Activated CD4-positive, alpha-beta T cell treated with anti-CD3 and anti-CD28 coated beads, Interleukin-2, amount 10 ng/mL, durations not matched to agents 24 days and 14 days (primary cell): Measurements from ENCODE around the gene PAPSS1. TPM values are rescaled to one million over a fixed set of nuclear protein-coding genes. Genes with fewer than 3 reads are reported as not detected.
"Not testable (repeated sequence)": the region's sequence is repeated elsewhere in the genome, so short reads cannot be mapped to it uniquely, and the experiment has no call there.

ENCODE experiments used
- DNase-seq: peaks from one replicate; pipeline ENCODE4 v3.0.0; 2022
- H3K27ac Mint-ChIP-seq: one replicate; pipeline ENCODE4 v1.8.0; 2022; ENCODE audit warnings: mild to moderate bottlenecking, mixed read lengths
- H3K27me3 Mint-ChIP-seq: one replicate; pipeline ENCODE4 v1.8.0; 2022; ENCODE audit warnings: mixed read lengths
- H3K36me3 Mint-ChIP-seq: one replicate; pipeline ENCODE4 v1.8.0; 2022; ENCODE audit warnings: low read depth, mild to moderate bottlenecking, mixed read lengths
- H3K4me1 Mint-ChIP-seq: one replicate; pipeline ENCODE4 v1.8.0; 2021; ENCODE audit warnings: mixed read lengths
- H3K4me3 Mint-ChIP-seq: one replicate; pipeline ENCODE4 v1.8.0; 2022; ENCODE audit warnings: mild to moderate bottlenecking, moderate library complexity, mixed read lengths
- H3K9me3 Mint-ChIP-seq: one replicate; pipeline ENCODE4 v1.8.0; 2021; ENCODE audit warnings: mixed read lengths
- intact Hi-C: fragments of 100-400 bp; cut with micrococcal nuclease; formaldehyde crosslinking; loops from one replicate; pipeline ENCODE4 v1.15.1; 2023
- total RNA-seq: library from RNA; stranded (reverse); gene quantifications from 2 replicates; pipeline ENCODE4 v1.2.3, GENCODE V29; 2022

The PAPSS1 gene
- total RNA-seq, 1 donor from 2014 or later = 31.2 TPM

DNA sequence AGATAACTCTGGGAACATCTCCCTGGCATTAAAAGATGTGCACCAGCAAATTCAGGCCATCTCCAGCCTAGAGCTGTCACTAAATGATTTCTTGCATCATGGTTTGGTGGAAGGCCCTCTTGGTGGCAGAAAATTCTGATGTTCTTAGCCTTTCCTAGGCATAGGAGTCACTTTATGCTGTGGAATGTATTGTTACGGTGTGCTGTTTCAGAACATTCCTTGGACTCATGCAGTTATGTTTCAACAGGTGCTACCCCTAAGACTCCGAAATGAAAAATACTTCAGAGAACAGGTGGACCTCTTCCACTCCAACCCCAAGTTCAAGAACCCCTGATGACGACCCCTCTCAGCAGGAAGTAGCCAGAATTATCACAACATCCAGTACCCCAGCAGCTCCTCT, 20.3 kb upstream of the PAPSS1 start:
- H3K4me3 Mint-ChIP-seq = no peak overlapping the region
- no peaks in the 10 kb centered on the region for H3K27me3 Mint-ChIP-seq
- no peaks in the 10 kb centered on the region for H3K9me3 Mint-ChIP-seq
- intact Hi-C loops = no loop called here
- no peaks in the 10 kb centered on the region for H3K4me1 Mint-ChIP-seq
- no peak overlapping the region for H3K27ac Mint-ChIP-seq
- DNase-seq = peak; percentile 55
- no peaks in the 10 kb centered on the region for H3K36me3 Mint-ChIP-seq

DNA sequence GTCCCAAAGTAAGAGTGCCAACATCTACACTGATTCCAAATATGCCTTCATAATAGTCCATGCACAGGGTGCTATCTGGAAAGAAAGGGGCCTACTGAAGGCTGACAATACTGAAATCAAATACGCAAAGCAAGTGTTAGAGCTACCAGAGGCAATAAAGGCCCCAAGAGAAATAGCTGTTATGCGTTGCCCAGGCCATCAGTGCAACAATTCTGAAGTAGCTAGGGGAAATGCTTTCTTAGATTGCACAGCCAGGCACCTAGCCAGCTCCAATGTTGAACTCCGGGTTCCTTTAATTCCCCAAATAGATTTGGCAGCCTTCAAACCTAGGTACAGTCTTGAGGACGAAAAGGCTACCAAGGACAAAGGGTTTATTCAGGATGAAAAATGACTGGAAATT, 17.4 kb upstream of the PAPSS1 start:
- intact Hi-C loops = loop anchor here (5.0 kb wide), 1 partner anchor 185 kb away; no protein-coding TSS in a partner anchor
- Mint-ChIP-seq H3K27me3 (no peaks in the 10 kb centered on the region), H3K36me3 (no peaks in the 10 kb centered on the region), H3K9me3 (no peaks in the 10 kb centered on the region), H3K4me3 (no peak overlapping the region), H3K27ac (no peak overlapping the region), H3K4me1 (no peaks in the 10 kb centered on the region)
- peak; percentile 42 for DNase-seq

DNA sequence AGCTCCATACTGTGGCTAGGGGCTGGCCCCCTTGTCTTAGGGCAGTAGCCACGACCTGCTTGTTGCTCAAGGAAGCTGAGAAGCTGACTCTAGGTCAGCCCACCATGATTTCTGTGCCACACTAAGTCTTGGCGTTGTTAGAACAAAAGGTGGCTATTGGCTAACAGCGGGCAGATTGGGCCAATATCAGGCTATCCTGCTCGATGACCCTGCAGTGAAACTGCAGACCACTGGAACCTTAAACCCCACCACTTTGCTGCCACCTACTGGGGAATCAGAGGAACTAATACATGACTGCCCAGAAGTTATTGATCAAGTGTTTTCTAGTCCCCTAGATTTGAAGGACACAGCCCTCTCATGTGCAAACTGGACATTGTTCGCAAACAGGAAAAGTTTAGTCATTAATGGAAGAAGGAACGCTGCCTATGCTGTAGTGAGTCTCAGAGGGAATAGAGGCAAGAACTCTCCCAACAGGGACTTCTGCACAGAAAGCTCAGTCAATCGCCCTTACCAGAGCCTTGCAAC, 17.0 kb upstream of the PAPSS1 start:
- no peak overlapping the region for H3K27ac Mint-ChIP-seq
- H3K4me3 Mint-ChIP-seq = no peak overlapping the region
- no peaks in the 10 kb centered on the region for H3K36me3 Mint-ChIP-seq
- DNase-seq = peak; percentile 78
- no peaks in the 10 kb centered on the region for H3K4me1 Mint-ChIP-seq
- no peaks in the 10 kb centered on the region for H3K9me3 Mint-ChIP-seq
- intact Hi-C loops = loop anchor here (5.0 kb wide), 1 partner anchor 185 kb away; no protein-coding TSS in a partner anchor
- no peaks in the 10 kb centered on the region for H3K27me3 Mint-ChIP-seq

DNA sequence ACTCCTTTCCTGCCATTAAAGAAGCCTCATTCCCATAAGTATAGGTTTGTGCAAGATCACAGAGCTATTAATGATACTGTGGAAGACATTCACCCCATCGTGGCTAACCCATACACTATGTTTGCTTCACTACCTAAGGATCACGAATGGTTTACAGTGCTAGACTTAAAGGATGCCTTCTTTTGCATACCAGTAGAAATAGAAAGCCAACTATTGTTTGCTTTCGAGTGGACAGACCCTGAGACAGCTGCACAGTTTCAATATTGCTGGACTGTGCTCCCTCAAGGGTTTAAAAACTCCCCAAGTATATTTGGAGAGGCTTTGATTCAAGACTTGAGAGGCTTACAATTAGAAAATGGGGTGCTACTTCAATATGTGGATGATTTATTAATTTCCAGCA, 16.0 kb upstream of the PAPSS1 start:
- Mint-ChIP-seq H3K36me3 (no peaks in the 10 kb centered on the region), H3K9me3 (no peaks in the 10 kb centered on the region), H3K27ac (no peak overlapping the region), H3K4me1 (no peaks in the 10 kb centered on the region), H3K27me3 (peaks cover 2% of the 10 kb centered on the region), H3K4me3 (no peak overlapping the region)
- intact Hi-C loops = loop anchor here (5.0 kb wide), 1 partner anchor 184 kb away; no protein-coding TSS in a partner anchor
- DNase-seq = peak; percentile 21

DNA sequence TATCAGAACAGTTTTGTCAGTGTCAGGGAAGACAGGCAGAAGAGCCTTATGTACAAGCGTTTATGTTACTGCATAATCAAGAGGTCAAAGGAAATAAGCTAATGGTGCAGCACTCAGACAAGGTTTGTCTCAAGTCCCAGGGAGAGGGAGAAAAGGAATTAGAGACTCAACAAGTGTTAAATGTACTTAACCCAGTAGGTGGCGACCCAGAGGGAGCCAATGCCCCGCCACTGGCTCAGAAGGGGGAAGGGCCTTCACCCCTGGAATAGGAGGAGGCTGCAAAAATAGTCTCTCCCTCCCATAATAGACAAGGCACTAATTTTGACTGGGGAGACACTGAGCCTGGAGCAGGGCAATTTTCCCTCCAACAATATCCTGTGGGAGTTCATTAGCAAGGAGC, 14.1 kb upstream of the PAPSS1 start:
- intact Hi-C loops = no loop called here
- DNase-seq = peak; percentile 57
- Mint-ChIP-seq H3K4me1 (no peaks in the 10 kb centered on the region), H3K4me3 (no peak overlapping the region), H3K36me3 (no peaks in the 10 kb centered on the region), H3K9me3 (no peaks in the 10 kb centered on the region), H3K27ac (no peak overlapping the region), H3K27me3 (peaks cover 2% of the 10 kb centered on the region)

- Mint-ChIP-seq H3K36me3 (no peaks in the 10 kb centered on the region), H3K4me1 (no peaks in the 10 kb centered on the region), H3K27me3 (peaks cover 2% of the 10 kb centered on the region), H3K4me3 (no peak overlapping the region), H3K9me3 (no peaks in the 10 kb centered on the region), H3K27ac (no peak overlapping the region)
- intact Hi-C loops = no loop called here
- peak; percentile 26 for DNase-seq
These were observed 13.4 kb upstream of the PAPSS1 start for GRCh38 chr4:107733431-107733925.

GRCh38 chr4:107729050-107729449, 9.0 kb upstream of the PAPSS1 start:
- H3K4me1 Mint-ChIP-seq, H3K36me3 Mint-ChIP-seq, H3K27ac Mint-ChIP-seq, H3K27me3 Mint-ChIP-seq, intact Hi-C loops, H3K9me3 Mint-ChIP-seq, H3K4me3 Mint-ChIP-seq: not testable (repeated sequence)
- peak; percentile 33 for DNase-seq

GRCh38 chr4:107726131-107726925, 6.3 kb upstream of the PAPSS1 start:
- H3K4me1 Mint-ChIP-seq, H3K9me3 Mint-ChIP-seq, DNase-seq, H3K27me3 Mint-ChIP-seq, intact Hi-C loops, H3K4me3 Mint-ChIP-seq, H3K27ac Mint-ChIP-seq, H3K36me3 Mint-ChIP-seq: not testable (repeated sequence)

DNA sequence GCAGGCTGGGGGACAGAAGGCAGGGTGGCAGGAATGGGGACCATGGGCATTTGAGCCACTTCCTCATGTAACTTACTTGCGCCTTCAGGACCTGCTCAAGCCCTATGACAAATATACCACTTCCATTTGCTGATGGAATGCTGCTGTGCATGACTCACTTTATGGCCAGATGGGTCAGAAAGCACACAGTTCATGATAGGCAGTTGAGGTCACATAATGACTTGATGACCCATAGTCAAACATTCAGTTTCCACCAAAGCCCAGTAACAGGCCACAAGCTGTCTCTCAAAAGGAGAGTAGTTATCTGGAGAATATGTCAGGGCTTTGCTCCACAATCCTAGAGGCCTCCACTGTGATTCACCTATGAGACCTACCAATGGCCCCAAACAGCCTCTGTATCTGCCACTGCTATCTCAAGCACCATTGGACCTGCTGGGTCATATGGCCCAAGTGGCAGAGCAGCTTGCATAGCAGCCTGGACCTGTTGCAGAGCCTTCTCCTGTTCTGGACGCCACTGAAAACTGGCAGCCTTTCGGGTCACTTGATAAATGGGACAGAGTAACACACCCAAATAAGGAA, 5.3 kb upstream of the PAPSS1 start:
- no peaks in the 10 kb centered on the region for H3K36me3 Mint-ChIP-seq
- no peak overlapping the region for H3K27ac Mint-ChIP-seq
- H3K4me1 Mint-ChIP-seq = peaks cover 10% of the 10 kb centered on the region
- H3K9me3 Mint-ChIP-seq = peaks cover 5% of the 10 kb centered on the region
- intact Hi-C loops = no loop called here
- DNase-seq = no peak
- H3K27me3 Mint-ChIP-seq = no peaks in the 10 kb centered on the region
- no peak overlapping the region for H3K4me3 Mint-ChIP-seq

- H3K36me3 Mint-ChIP-seq, H3K4me3 Mint-ChIP-seq, H3K27ac Mint-ChIP-seq, H3K9me3 Mint-ChIP-seq, DNase-seq, H3K27me3 Mint-ChIP-seq: not testable (repeated sequence)
- intact Hi-C loops = loop anchor here (5.0 kb wide), 1 partner anchor 1406 kb away; the partner anchor contains the start of genes AIMP1 and TBCK
- H3K4me1 Mint-ChIP-seq = peaks cover 21% of the 10 kb centered on the region
These were observed 3.3 kb upstream of the PAPSS1 start for GRCh38 chr4:107723331-107723730.

DNA sequence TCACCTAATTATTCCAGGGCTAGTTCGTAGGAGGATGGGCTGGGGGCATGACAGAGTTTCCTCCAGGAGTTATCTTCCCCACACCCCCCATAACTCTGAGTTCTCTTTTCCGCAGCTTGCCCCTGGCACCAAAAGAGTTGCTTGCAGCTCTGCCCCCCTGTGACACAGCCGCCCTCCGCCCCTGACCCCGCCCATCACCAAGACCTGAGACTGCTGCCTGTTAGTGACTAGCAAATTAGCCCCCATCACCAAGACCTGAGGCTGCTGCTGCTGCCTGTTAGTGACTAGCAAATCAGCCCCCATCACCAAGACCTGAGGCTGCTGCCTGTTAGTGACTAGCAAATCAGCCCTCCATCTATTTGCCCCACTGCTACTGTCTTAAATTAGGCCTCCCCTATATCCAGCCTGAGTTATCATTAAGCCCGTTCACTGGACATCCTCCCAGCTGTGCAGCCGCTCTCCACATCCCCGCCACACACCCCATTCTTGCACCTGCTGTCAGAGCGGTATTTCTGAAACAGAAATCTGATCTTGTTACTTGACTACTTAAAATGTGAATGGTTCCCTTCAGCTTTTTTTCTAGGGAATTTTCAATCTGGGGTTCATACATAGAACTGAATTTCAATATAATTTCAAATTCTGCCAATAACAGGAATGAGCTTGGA, 1.5 kb upstream of the PAPSS1 start:
- intact Hi-C loops = loop anchor here (2.0 to 5.0 kb wide), 2 partner anchors 899 to 1404 kb away; partner anchors contain the start of genes AIMP1, RPL34 and TBCK
- DNase-seq = peak; percentile 75
- Mint-ChIP-seq H3K36me3 (peaks cover 14% of the 10 kb centered on the region), H3K4me3 (peak overlapping the region; percentile 91), H3K9me3 (peaks cover 5% of the 10 kb centered on the region), H3K4me1 (peaks cover 28% of the 10 kb centered on the region), H3K27ac (no peak overlapping the region), H3K27me3 (no peaks in the 10 kb centered on the region)

DNA sequence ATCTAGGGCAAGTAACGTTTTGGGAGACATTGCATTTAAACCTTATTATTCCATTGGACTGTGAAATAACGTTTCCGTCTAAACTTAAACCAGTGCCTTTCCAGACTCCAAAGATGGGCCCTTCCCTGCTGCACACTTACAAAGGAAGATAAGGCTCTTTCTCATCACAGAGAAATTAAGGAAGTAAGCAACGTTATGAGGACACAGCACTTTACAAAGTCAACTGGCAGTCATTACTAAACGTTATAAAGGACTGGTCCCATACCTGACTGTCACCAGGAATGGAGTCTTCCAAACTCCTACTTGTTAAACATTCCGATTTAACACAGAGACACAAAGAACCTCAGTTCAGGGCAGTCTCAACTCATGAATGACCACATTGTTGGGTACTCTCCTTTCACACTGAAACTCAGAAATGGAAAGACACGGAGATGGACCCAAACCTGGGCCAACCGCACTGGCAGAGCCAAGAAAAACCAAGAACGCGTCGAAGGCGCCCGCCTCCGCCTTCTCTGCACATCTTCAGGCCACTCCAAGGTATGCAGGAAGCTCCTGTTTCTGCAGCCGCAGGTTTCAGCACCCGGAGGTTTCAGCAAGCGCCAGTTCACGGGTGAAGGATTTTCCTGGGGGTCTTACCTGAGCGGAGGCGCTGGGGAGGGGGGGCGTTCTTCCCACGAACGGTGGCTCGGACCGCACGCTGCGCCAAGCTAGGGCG, 670 bp downstream of the PAPSS1 start:
- Mint-ChIP-seq H3K4me3 (peak overlapping the region; percentile 91), H3K27ac (peak overlapping the region; percentile 90), H3K9me3 (no peaks in the 10 kb centered on the region), H3K4me1 (peaks cover 31% of the 10 kb centered on the region), H3K27me3 (no peaks in the 10 kb centered on the region), H3K36me3 (peaks cover 14% of the 10 kb centered on the region)
- DNase-seq = no peak
- intact Hi-C loops = loop anchor here (2.0 kb wide), 1 partner anchor 29 kb away; no protein-coding TSS in a partner anchor

DNA sequence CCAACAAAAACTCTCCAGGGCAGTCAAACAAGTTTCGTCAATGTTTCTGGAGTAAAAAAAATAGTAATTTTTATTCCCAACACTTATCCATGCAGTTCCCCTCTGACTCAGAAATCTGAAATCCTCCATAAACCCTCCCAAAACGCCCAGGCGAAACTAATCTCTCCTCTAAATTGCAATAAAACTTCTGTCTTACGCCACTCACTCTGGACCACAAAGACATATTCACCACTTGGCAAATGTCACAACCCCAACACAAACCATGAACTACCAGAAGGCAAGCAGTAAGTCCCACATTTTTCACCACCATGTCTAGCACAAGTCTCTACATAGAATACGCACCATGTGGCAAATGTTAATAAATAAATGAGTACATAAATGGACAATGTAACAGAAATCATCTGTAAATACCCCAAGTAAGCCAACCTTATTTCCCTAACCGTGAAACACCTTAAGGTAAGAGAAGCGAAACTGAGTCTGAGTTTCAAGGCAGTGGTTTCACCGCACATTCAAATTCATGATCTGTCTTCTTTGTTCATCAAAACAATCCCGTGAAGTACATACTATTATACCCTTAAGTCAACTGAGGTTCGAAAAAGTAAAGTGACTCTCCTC, 1.6 kb downstream of the PAPSS1 start:
- H3K27ac Mint-ChIP-seq = peak overlapping the region; percentile 30
- DNase-seq = peak; percentile 52
- peak overlapping the region; percentile 91 for H3K4me3 Mint-ChIP-seq
- peaks cover 4% of the 10 kb centered on the region for H3K9me3 Mint-ChIP-seq
- no peaks in the 10 kb centered on the region for H3K27me3 Mint-ChIP-seq
- peaks cover 18% of the 10 kb centered on the region for H3K36me3 Mint-ChIP-seq
- intact Hi-C loops = loop anchor here (2.0 kb wide), 1 partner anchor 28 kb away; no protein-coding TSS in a partner anchor
- peaks cover 31% of the 10 kb centered on the region for H3K4me1 Mint-ChIP-seq
